Activated T-cell treated with anti-CD3 and anti-CD28 coated beads, Interleukin-2, amount 50 U/mL, for 72 hours (primary cell): ENCODE measurements around the gene CTDP1. TPM values are rescaled to one million over a fixed set of nuclear protein-coding genes. Genes with fewer than 3 reads are reported as not detected.
"Not testable (repeated sequence)": the region's sequence is repeated elsewhere in the genome, so short reads cannot be mapped to it uniquely, and the experiment has no call there.

ENCODE experiments used
- ATAC-seq, 2 donors: fragments of 150-1000 bp; cut with Tn5 transposase; replicated peaks in 1 of 2; 2 replicates each; pipeline ENCODE4 v1.10.0; 2021; ENCODE audit warnings: moderate library complexity in 2 of 2, mild to moderate bottlenecking in 1 of 2
- DNase-seq, 2 donors: peaks; one replicate each; pipeline ENCODE4 v3.0.0; 2021 to 2022; ENCODE audit warnings: mixed read lengths in 1 of 2
- H3K27ac Mint-ChIP-seq: one replicate; pipeline ENCODE4 v1.8.0; 2022; ENCODE audit warnings: mild to moderate bottlenecking, moderate library complexity, mixed read lengths
- H3K27me3 Mint-ChIP-seq: one replicate; pipeline ENCODE4 v1.8.0; 2022; ENCODE audit warnings: low read depth, mixed read lengths
- H3K36me3 Mint-ChIP-seq, 2 donors: one replicate each; pipeline ENCODE4 v1.8.0; 2022; ENCODE audit warnings: mixed read lengths in 2 of 2, mild to moderate bottlenecking in 1 of 2; ENCODE audit not compliant: insufficient read depth in 2 of 2
- H3K4me1 Mint-ChIP-seq: one replicate; pipeline ENCODE4 v1.8.0; 2022; ENCODE audit warnings: low read depth, mixed read lengths
- H3K4me3 Mint-ChIP-seq, 2 donors: one replicate each; pipeline ENCODE4 v1.8.0; 2022; ENCODE audit warnings: mild to moderate bottlenecking in 2 of 2, mixed read lengths in 2 of 2, moderate library complexity in 2 of 2
- H3K9me3 Mint-ChIP-seq, 2 donors: one replicate each; pipeline ENCODE4 v1.8.0; 2022; ENCODE audit warnings: mixed read lengths in 2 of 2
- total RNA-seq, 2 donors: library from RNA; stranded (reverse); gene quantifications; one replicate each; pipeline ENCODE4 v1.2.3, GENCODE V29; 2022

Gene CTDP1
- total RNA-seq, 2 donors from 2014 or later: 30.1 to 103 TPM

GRCh38 chr18:79692886-79693285 is 13.3 kb downstream of the CTDP1 start:
- H3K4me3 Mint-ChIP-seq: no peak overlapping the region
- ATAC-seq: peak in 1 of 2 donors; percentile 32

GRCh38 chr18:79693561-79694205 is 14.1 kb downstream of the CTDP1 start:
- Mint-ChIP-seq H3K27ac (peak overlapping the region; percentile 93), H3K4me3 (no peak overlapping the region)
- peak in 1 of 2 donors; percentile 19 for ATAC-seq

More at GRCh38 chr18:79692886-79693285, 13.3 kb downstream of the CTDP1 start:
- Mint-ChIP-seq H3K9me3 (no peaks in the 10 kb centered on the region), H3K4me1 (peaks cover 34% of the 10 kb centered on the region), H3K36me3 (peaks cover 3 to 7% of the 10 kb centered on the region in 2 donors), H3K27ac (peak overlapping the region; percentile 93), H3K27me3 (no peaks in the 10 kb centered on the region)
- DNase-seq: no peak

GRCh38 chr18:79694206-79694894 is 14.7 kb downstream of the CTDP1 start:
- peaks cover 27% of the 10 kb centered on the region for H3K4me1 Mint-ChIP-seq
- not testable (repeated sequence) for ATAC-seq, H3K36me3 Mint-ChIP-seq, H3K27me3 Mint-ChIP-seq, DNase-seq, H3K4me3 Mint-ChIP-seq, H3K9me3 Mint-ChIP-seq
- peak overlapping the region; percentile 54 for H3K27ac Mint-ChIP-seq

More at GRCh38 chr18:79693561-79694205, 14.1 kb downstream of the CTDP1 start:
- Mint-ChIP-seq H3K36me3 (peaks cover 5 to 7% of the 10 kb centered on the region in 2 donors), H3K9me3 (no peaks in the 10 kb centered on the region), H3K4me1 (peaks cover 33% of the 10 kb centered on the region), H3K27me3 (no peaks in the 10 kb centered on the region)
- DNase-seq: no peak

- ATAC-seq (no peak), DNase-seq (no peak)
- H3K9me3 Mint-ChIP-seq: no peaks in the 10 kb centered on the region
- no peaks in the 10 kb centered on the region for H3K27me3 Mint-ChIP-seq
- H3K36me3 Mint-ChIP-seq: peaks cover 7% of the 10 kb centered on the region in 2 donors
- H3K27ac Mint-ChIP-seq: peak overlapping the region; percentile 54
- H3K4me1 Mint-ChIP-seq: peaks cover 24% of the 10 kb centered on the region
- no peak overlapping the region for H3K4me3 Mint-ChIP-seq
These were observed 15.3 kb downstream of the CTDP1 start for GRCh38 chr18:79694895-79695213.

- Mint-ChIP-seq H3K27ac (peak overlapping the region; percentile 54), H3K4me1 (peaks cover 20% of the 10 kb centered on the region), H3K4me3 (no peak overlapping the region), H3K36me3 (peaks cover 7 to 11% of the 10 kb centered on the region in 2 donors), H3K9me3 (no peaks in the 10 kb centered on the region), H3K27me3 (no peaks in the 10 kb centered on the region)
- ATAC-seq: no peak
- DNase-seq: no peak
These were observed 15.7 kb downstream of the CTDP1 start for GRCh38 chr18:79695269-79695668.

- peak overlapping the region; percentile 54 for H3K27ac Mint-ChIP-seq
- no peak overlapping the region for H3K4me3 Mint-ChIP-seq
- no peak for DNase-seq
- H3K9me3 Mint-ChIP-seq: no peaks in the 10 kb centered on the region
- no peak for ATAC-seq
- no peaks in the 10 kb centered on the region for H3K27me3 Mint-ChIP-seq
- H3K36me3 Mint-ChIP-seq: peaks cover 7 to 16% of the 10 kb centered on the region in 2 donors
- H3K4me1 Mint-ChIP-seq: peaks cover 17% of the 10 kb centered on the region
These were observed 16.6 kb downstream of the CTDP1 start for GRCh38 chr18:79695856-79696850.

- peaks cover 16% of the 10 kb centered on the region for H3K4me1 Mint-ChIP-seq
- H3K27ac Mint-ChIP-seq: no peak overlapping the region
- DNase-seq (no peak), ATAC-seq (no peak)
- peaks cover 8 to 18% of the 10 kb centered on the region in 2 donors for H3K36me3 Mint-ChIP-seq
- no peak overlapping the region for H3K4me3 Mint-ChIP-seq
- no peaks in the 10 kb centered on the region for H3K9me3 Mint-ChIP-seq
- no peaks in the 10 kb centered on the region for H3K27me3 Mint-ChIP-seq
These were observed 17.6 kb downstream of the CTDP1 start for GRCh38 chr18:79697178-79697577.

GRCh38 chr18:79697976-79698375 is 18.4 kb downstream of the CTDP1 start:
- H3K27ac Mint-ChIP-seq: no peak overlapping the region

GRCh38 chr18:79698668-79699335 is 19.2 kb downstream of the CTDP1 start:
- Mint-ChIP-seq H3K27me3 (no peaks in the 10 kb centered on the region), H3K27ac (no peak overlapping the region), H3K4me1 (peaks cover 6% of the 10 kb centered on the region), H3K4me3 (no peak overlapping the region), H3K36me3 (peaks cover 11 to 22% of the 10 kb centered on the region in 2 donors), H3K9me3 (no peaks in the 10 kb centered on the region)
- ATAC-seq: no peak
- DNase-seq: no peak

More at GRCh38 chr18:79697976-79698375, 18.4 kb downstream of the CTDP1 start:
- DNase-seq (no peak), ATAC-seq (no peak)
- Mint-ChIP-seq H3K36me3 (peaks cover 8 to 18% of the 10 kb centered on the region in 2 donors), H3K4me1 (peaks cover 8% of the 10 kb centered on the region), H3K27me3 (no peaks in the 10 kb centered on the region), H3K4me3 (no peak overlapping the region), H3K9me3 (no peaks in the 10 kb centered on the region)

GRCh38 chr18:79699653-79700052 is 20.1 kb downstream of the CTDP1 start:
- Mint-ChIP-seq H3K9me3 (no peaks in the 10 kb centered on the region), H3K27me3 (no peaks in the 10 kb centered on the region), H3K4me1 (peaks cover 5% of the 10 kb centered on the region), H3K27ac (peak overlapping the region; percentile 72), H3K4me3 (no peak overlapping the region), H3K36me3 (peaks cover 11 to 23% of the 10 kb centered on the region in 2 donors)
- no peak for DNase-seq
- ATAC-seq: peak in 1 of 2 donors; percentile 35

GRCh38 chr18:79702906-79703305 is 23.3 kb downstream of the CTDP1 start:
- H3K27ac Mint-ChIP-seq: no peak overlapping the region
- peaks cover 10 to 28% of the 10 kb centered on the region in 2 donors for H3K36me3 Mint-ChIP-seq

GRCh38 chr18:79704631-79705030 is 25.0 kb downstream of the CTDP1 start:
- DNase-seq (no peak), ATAC-seq (no peak)
- Mint-ChIP-seq H3K4me1 (no peaks in the 10 kb centered on the region), H3K27me3 (no peaks in the 10 kb centered on the region), H3K36me3 (peaks cover 13 to 26% of the 10 kb centered on the region in 2 donors), H3K9me3 (no peaks in the 10 kb centered on the region), H3K4me3 (no peak overlapping the region), H3K27ac (no peak overlapping the region)

More at GRCh38 chr18:79702906-79703305, 23.3 kb downstream of the CTDP1 start:
- H3K27me3 Mint-ChIP-seq: no peaks in the 10 kb centered on the region
- ATAC-seq: no peak
- no peak overlapping the region for H3K4me3 Mint-ChIP-seq
- no peaks in the 10 kb centered on the region for H3K9me3 Mint-ChIP-seq
- no peaks in the 10 kb centered on the region for H3K4me1 Mint-ChIP-seq
- no peak for DNase-seq
